ENCODE data around the gene RETREG1. TPM values are rescaled to one million over a fixed set of nuclear protein-coding genes. Genes with fewer than 3 reads are reported as not detected.

Gene RETREG1, protein sequence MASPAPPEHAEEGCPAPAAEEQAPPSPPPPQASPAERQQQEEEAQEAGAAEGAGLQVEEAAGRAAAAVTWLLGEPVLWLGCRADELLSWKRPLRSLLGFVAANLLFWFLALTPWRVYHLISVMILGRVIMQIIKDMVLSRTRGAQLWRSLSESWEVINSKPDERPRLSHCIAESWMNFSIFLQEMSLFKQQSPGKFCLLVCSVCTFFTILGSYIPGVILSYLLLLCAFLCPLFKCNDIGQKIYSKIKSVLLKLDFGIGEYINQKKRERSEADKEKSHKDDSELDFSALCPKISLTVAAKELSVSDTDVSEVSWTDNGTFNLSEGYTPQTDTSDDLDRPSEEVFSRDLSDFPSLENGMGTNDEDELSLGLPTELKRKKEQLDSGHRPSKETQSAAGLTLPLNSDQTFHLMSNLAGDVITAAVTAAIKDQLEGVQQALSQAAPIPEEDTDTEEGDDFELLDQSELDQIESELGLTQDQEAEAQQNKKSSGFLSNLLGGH
- 2.9 TPM for total RNA-seq

DNA sequence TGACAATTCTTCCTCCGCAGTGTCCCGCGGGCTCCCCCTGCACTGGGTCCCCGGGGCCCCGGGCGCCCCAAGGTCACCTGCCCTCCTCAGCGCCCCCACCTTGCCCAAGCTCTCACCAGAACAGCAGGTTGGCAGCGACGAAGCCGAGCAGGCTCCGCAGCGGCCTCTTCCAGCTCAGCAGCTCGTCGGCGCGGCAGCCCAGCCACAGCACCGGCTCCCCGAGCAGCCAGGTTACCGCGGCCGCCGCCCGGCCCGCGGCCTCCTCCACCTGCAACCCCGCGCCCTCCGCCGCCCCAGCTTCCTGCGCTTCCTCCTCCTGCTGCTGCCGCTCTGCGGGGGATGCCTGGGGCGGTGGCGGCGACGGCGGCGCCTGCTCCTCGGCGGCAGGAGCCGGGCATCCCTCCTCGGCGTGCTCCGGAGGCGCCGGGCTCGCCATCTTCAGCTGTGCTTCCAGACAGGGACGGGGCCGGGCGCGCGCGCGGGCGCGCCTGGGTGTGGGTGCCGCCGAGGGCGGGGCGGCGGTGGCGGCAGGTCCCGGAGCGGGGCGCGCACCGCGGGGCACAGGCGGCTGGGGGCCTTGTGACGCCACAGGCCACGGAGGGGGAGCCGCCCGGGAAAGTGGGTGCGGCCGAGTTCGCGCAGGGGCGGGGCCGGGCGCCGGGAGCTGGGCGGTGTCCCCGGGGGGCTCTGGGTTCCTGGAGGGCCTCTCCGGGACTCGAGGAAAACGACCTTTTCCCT, at the start of gene RETREG1:
Gene RETREG1 (minus strand): TSS at position 462 of the 738 bp plus-strand sequence. CDS start 26 bp downstream, at position 436.
- no peak within 1 kb of the TSS for H3K27ac ChIP-seq
- H3K9me3 ChIP-seq, result no peaks in the 10 kb centered on the region
- peak; percentile 16 to 72 for DNase-seq (ENCODE audit: low spot score in 2 of 2)
- no peaks in the 10 kb centered on the region for H3K36me3 ChIP-seq
- H3K4me3 ChIP-seq, result peak within 1 kb of the TSS; percentile 46 to 74
- no peaks in the 10 kb centered on the region for H3K27me3 ChIP-seq
- TF ChIP-seq, protein P1, sequence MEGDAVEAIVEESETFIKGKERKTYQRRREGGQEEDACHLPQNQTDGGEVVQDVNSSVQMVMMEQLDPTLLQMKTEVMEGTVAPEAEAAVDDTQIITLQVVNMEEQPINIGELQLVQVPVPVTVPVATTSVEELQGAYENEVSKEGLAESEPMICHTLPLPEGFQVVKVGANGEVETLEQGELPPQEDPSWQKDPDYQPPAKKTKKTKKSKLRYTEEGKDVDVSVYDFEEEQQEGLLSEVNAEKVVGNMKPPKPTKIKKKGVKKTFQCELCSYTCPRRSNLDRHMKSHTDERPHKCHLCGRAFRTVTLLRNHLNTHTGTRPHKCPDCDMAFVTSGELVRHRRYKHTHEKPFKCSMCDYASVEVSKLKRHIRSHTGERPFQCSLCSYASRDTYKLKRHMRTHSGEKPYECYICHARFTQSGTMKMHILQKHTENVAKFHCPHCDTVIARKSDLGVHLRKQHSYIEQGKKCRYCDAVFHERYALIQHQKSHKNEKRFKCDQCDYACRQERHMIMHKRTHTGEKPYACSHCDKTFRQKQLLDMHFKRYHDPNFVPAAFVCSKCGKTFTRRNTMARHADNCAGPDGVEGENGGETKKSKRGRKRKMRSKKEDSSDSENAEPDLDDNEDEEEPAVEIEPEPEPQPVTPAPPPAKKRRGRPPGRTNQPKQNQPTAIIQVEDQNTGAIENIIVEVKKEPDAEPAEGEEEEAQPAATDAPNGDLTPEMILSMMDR (IDR thresholded peaks at IDR 0.05), result no peak
- peaks cover 0 to 6% of the 10 kb centered on the region in 2 donors for H3K4me1 ChIP-seq
- intact Hi-C loops (cut with DNase I), result no loop called here

DNA sequence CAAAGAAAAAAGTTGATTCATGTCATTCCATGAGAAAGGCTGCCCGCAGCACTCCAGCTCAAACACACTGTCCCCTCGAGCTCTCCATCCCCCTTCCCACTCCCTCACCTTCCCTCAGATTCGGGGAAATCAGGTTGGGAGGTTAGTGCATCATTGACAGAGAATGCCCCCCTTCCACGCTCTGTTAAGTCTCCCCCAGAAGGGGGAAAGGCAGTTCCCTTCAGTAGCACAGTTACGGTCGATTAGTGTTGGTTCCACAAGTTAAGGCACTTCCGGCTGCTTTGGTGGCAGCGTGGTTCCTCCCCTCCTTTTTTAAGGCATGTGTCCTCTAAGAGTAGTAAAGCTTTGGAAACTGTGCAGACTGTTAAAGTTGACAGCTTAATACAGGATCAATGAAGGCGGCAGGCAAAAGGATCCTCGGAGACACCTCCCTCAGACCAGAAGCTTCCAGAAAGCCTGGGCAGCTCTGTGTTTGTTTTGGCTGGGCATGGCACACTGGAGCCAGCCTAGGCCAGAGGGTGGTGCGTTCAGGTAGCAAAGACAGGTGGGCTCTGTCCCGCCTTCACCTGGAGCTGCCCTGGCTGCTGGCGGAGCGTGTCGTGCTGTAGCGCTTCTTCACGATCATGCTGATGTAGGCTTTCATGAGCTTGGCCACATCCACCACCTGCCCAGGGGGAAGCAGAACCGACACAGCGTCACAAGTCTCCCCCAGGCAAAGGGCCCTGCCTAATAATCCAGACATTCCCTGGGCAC, 49.5 kb upstream of the RETREG1 start:
- intact Hi-C loops (cut with DNase I), result loop anchor here (5.0 kb wide), 1 partner anchor 179 kb away; no protein-coding TSS in a partner anchor
- H3K27ac ChIP-seq, result no peak overlapping the region
- no peaks in the 10 kb centered on the region for H3K9me3 ChIP-seq
- no peak overlapping the region for H3K4me3 ChIP-seq
- no peak for DNase-seq (ENCODE audit: low spot score in 2 of 2)
- TF ChIP-seq, protein P1 (IDR thresholded peaks at IDR 0.05), result no peak
- H3K36me3 ChIP-seq, result no peaks in the 10 kb centered on the region
- no peaks in the 10 kb centered on the region for H3K4me1 ChIP-seq
- H3K27me3 ChIP-seq, result no peaks in the 10 kb centered on the region

DNA sequence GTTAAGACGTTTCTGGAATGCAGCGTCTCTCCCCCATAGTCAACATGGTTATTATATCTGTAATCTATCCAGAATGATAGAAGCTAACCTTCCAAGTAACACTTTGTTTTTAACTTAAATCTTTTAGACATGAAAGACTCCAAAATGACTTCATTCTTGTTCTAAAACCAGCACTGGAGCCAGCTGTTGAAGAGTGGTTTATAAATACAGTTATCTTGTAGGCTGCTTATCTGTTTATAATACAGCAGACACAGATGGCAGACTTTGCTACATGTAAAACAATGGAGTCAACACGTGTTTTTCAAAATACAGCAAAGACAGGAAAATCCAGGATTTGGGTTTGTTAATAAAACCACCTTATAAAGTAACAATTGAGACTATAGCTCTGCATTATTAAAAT, 48.8 kb upstream of the RETREG1 start:
- intact Hi-C loops (cut with DNase I), result loop anchor here (5.0 kb wide), 1 partner anchor 178 kb away; no protein-coding TSS in a partner anchor
- H3K36me3 ChIP-seq, result no peaks in the 10 kb centered on the region
- no peaks in the 10 kb centered on the region for H3K4me1 ChIP-seq
- no peak for DNase-seq (ENCODE audit: low spot score in 2 of 2)
- H3K4me3 ChIP-seq, result no peak overlapping the region
- H3K9me3 ChIP-seq, result no peaks in the 10 kb centered on the region
- no peaks in the 10 kb centered on the region for H3K27me3 ChIP-seq
- TF ChIP-seq, protein P1 (IDR thresholded peaks at IDR 0.05), result no peak
- H3K27ac ChIP-seq, result no peak overlapping the region

DNA sequence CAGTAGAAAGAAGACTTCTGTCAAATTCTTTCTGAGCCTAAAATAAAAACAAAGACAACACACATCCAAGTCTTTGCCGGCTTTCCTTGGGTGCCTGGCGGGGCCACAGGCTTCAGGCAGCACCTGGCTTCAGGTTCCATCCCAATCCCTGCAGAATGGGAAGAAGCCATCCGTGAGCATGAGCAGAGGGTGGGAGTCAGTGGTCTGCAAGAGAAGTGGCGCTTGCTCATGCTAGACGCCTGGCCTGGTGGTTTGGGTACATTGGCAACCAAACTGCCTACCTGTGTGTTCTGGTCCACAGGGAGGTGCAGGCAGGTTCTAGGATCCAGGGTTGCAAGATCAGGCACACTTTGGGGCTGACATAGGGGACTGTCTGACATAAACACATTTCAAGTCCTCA, 47.6 kb upstream of the RETREG1 start:
- Histone ChIP-seq H3K36me3 (no peaks in the 10 kb centered on the region), H3K4me1 (no peaks in the 10 kb centered on the region), H3K27me3 (no peaks in the 10 kb centered on the region), H3K9me3 (no peaks in the 10 kb centered on the region), H3K27ac (no peak overlapping the region), H3K4me3 (no peak overlapping the region)
- TF ChIP-seq, protein P1 (IDR thresholded peaks at IDR 0.05), result no peak
- intact Hi-C loops (cut with DNase I), result no loop called here
- DNase-seq (ENCODE audit: low spot score in 2 of 2), result no peak

DNA sequence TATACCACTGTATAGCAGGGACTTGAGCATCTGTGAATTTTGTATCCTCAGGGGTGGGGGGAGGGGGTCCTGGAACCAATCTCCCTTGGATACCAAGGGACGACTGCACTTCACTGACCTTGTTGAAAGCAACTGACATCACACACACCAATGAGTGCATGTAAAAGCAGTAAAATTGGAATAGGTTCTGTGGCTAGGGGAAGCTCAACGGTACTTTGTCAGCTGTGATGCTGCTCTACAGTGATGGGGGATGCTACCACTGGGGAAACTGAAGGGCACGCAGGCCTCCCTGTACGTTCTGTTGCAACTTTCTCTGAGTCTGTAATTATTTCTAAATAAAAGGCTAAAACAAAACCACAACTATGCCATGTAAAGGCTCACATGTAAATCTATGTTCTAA, 47.0 kb upstream of the RETREG1 start:
- no peaks in the 10 kb centered on the region for H3K36me3 ChIP-seq
- TF ChIP-seq, protein P1 (IDR thresholded peaks at IDR 0.05), result no peak
- no peak overlapping the region for H3K4me3 ChIP-seq
- no peaks in the 10 kb centered on the region for H3K9me3 ChIP-seq
- no peak overlapping the region for H3K27ac ChIP-seq
- no peaks in the 10 kb centered on the region for H3K4me1 ChIP-seq
- no peaks in the 10 kb centered on the region for H3K27me3 ChIP-seq
- intact Hi-C loops (cut with DNase I), result no loop called here
- no peak for DNase-seq (ENCODE audit: low spot score in 2 of 2)
